Right lobe of liver (tissue), 4 donors: ENCODE results near the gene PRR16.

ENCODE experiments used
- POLR2A ChIP-seq: fragments of 450-650 bp; IDR thresholded peaks from one replicate; pipeline ENCODE4 v1.6.1; 2017; ENCODE audit warnings: antibody characterized with exemption, mild to moderate bottlenecking
- TF ChIP-seq, protein P1 (sequence below), 4 donors: fragments of 200-600 bp in 3 of 4; fragments of 450-650 bp in 1 of 4; IDR thresholded peaks; one replicate each; pipeline versions ENCODE4 v1.5.1 to v1.8.0; 2016 to 2022; ENCODE audit warnings: antibody characterized with exemption in 4 of 4, mild to moderate bottlenecking in 2 of 4
- donor health status: DM: no; HTN: no; CAD: no.
- donor health status: DM: no; HTN: no; CAD: no.
- donor health status: DM: no; HTN: yes; CAD: no.

DNA sequence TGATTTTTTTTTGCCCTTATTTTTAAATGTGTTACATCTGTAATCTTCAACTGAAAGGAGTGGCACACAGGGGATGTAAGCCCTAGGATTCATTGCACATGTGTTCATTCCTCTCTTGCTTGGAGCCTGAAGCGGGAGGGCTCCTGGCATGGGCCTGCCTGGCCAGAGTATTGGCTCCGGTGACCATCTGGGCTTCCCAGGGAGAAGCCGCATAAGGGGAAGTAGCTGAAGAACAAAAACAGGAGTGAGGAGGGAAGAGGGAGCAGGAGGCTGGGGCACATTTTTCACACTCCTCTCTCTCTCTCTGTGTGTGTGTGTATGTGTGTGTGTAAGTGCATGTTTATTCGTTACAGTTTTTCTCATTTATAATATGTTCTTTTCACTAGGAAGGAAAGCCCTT is 269.9 kb downstream of the PRR16 start:
- TF ChIP-seq, protein P1, sequence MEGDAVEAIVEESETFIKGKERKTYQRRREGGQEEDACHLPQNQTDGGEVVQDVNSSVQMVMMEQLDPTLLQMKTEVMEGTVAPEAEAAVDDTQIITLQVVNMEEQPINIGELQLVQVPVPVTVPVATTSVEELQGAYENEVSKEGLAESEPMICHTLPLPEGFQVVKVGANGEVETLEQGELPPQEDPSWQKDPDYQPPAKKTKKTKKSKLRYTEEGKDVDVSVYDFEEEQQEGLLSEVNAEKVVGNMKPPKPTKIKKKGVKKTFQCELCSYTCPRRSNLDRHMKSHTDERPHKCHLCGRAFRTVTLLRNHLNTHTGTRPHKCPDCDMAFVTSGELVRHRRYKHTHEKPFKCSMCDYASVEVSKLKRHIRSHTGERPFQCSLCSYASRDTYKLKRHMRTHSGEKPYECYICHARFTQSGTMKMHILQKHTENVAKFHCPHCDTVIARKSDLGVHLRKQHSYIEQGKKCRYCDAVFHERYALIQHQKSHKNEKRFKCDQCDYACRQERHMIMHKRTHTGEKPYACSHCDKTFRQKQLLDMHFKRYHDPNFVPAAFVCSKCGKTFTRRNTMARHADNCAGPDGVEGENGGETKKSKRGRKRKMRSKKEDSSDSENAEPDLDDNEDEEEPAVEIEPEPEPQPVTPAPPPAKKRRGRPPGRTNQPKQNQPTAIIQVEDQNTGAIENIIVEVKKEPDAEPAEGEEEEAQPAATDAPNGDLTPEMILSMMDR (IDR thresholded peaks at IDR 0.05), result no peak
- no peak for TF ChIP-seq POLR2A
